GM12878 (cell line): Measurements from ENCODE around the gene UST. TPM values are rescaled to one million over a fixed set of nuclear protein-coding genes. Genes with fewer than 3 reads are reported as not detected.

Experiments used
- ATAC-seq: fragments of 200-7000 bp; cut with Tn5 transposase; 3 replicates; pipeline ENCODE4 v1.9.1; 2020; ENCODE audit warnings: mild to moderate bottlenecking, moderate library complexity
- BruUV-seq: library from RNA; stranded (reverse); fragments of 400-500 nt; replicated peaks from 2 replicates; lab custom pipeline; 2021; lab: Mats Ljungman, UMichigan
- CTCF ChIA-PET: fragments of 300-600 bp; sonication (Branson Sonifier 250); formaldehyde crosslinking; extraction: SDS; loops from one replicate; lab custom pipeline; 2021; ENCODE audit warnings: inconsistent platforms; lab: Yijun Ruan, JAX
- POLR2A ChIA-PET: fragments of 350-600 bp; formaldehyde crosslinking; extraction: SDS; loops from one replicate; lab custom pipeline; 2021; ENCODE audit warnings: inconsistent platforms; lab: Charles Lee
- RAD21 ChIA-PET: fragments of 300-600 bp; sonication (Branson Sonifier 250); formaldehyde crosslinking; loops from one replicate; lab custom pipeline; 2023; ENCODE audit warnings: antibody characterized with exemption; ENCODE audit not compliant: unreplicated experiment; lab: Charles Lee
- SMC1A ChIA-PET: fragments of 300-600 bp; sonication (Branson Sonifier 250); formaldehyde crosslinking; loops from one replicate; lab custom pipeline; 2023; ENCODE audit not compliant: unreplicated experiment, uncharacterized antibody; lab: Charles Lee
- DNase-seq: peaks from one replicate; pipeline ENCODE4 v3.0.0-alpha.2; 2011; ENCODE audit warnings: low read depth, low spot score
- FAIRE-seq: peaks from 3 replicates; lab custom pipeline; 2011; peaks lifted over from hg19 to GRCh38; lab: Jason Lieb, UNC
- H2AFZ ChIP-seq: 2 replicates; pipeline ENCODE4 v1.6.0; 2011; ENCODE audit warnings: low read depth, low read length, control low read depth; ENCODE audit not compliant: control insufficient read depth
- H3K27ac ChIP-seq: 2 replicates; pipeline ENCODE4 v1.5.1; 2011; ENCODE audit warnings: control low read depth; ENCODE audit not compliant: control insufficient read depth, insufficient read depth
- H3K27me3 ChIP-seq, 2 experiments: replicated peaks in 1 of 2; 2 replicates each; pipeline versions ENCODE4 v1.6.0 to v1.6.1; 2011; ENCODE audit warnings: low read length in 1 of 2; ENCODE audit not compliant: control insufficient read depth in 2 of 2, insufficient read depth in 2 of 2
- H3K36me3 ChIP-seq, 2 experiments: 2 replicates each; pipeline ENCODE4 v1.5.1; 2011; ENCODE audit warnings: low read length in 1 of 2; ENCODE audit not compliant: control insufficient read depth in 2 of 2, insufficient read depth in 2 of 2
- H3K4me1 ChIP-seq: 2 replicates; pipeline ENCODE4 v1.6.1; 2011; ENCODE audit warnings: mild to moderate bottlenecking, low read length, moderate library complexity, mixed read lengths; ENCODE audit not compliant: control insufficient read depth, insufficient read depth
- H3K4me2 ChIP-seq: 2 replicates; pipeline ENCODE4 v1.6.0; 2011; ENCODE audit warnings: control low read depth; ENCODE audit not compliant: control insufficient read depth, insufficient read depth
- H3K4me3 ChIP-seq: fragments of 200-600 bp; sonication (generic); 2 replicates; pipeline ENCODE4 v1.5.1; 2016
- H3K79me2 ChIP-seq: 2 replicates; pipeline ENCODE4 v1.6.0; 2011; ENCODE audit warnings: low read length; ENCODE audit not compliant: control insufficient read depth, insufficient read depth
- H3K9ac ChIP-seq: 2 replicates; pipeline ENCODE4 v1.8.0; 2011; ENCODE audit warnings: low read length, control low read depth, mixed read lengths; ENCODE audit not compliant: control insufficient read depth, insufficient read depth
- H3K9me3 ChIP-seq: replicated peaks from 3 replicates; pipeline ENCODE4 v1.5.1; 2011; ENCODE audit warnings: mild to moderate bottlenecking, low read length; ENCODE audit not compliant: control insufficient read depth, insufficient read depth
- H4K20me1 ChIP-seq: 2 replicates; pipeline ENCODE4 v1.6.0; 2011; ENCODE audit not compliant: control insufficient read depth, insufficient read depth
- ATF2 ChIP-seq: IDR thresholded peaks from 2 replicates; pipeline ENCODE4 v1.6.1; 2012; ENCODE audit warnings: low read length, inconsistent platforms
- BMI1 ChIP-seq: fragments of 450-650 bp; IDR thresholded peaks from 2 replicates; pipeline ENCODE4 v1.6.1; 2016; ENCODE audit warnings: mild to moderate bottlenecking, moderate library complexity, borderline replicate concordance
- CHD2 ChIP-seq: IDR thresholded peaks from 2 replicates; pipeline ENCODE4 v1.6.1; 2011; ENCODE audit warnings: low read depth, low read length, improper control_type of control experiment, borderline replicate concordance
- KDM1A ChIP-seq: fragments of 200-600 bp; sonication (generic); IDR thresholded peaks from 2 replicates; pipeline ENCODE4 v1.6.1; 2016; ENCODE audit warnings: borderline replicate concordance
- MAX ChIP-seq: IDR thresholded peaks from 2 replicates; pipeline ENCODE4 v1.6.1; 2012; ENCODE audit warnings: low read depth, low read length, improper control_type of control experiment
- NR2C1 ChIP-seq: fragments of 450-650 bp; IDR thresholded peaks from 2 replicates; pipeline ENCODE4 v1.6.1; 2017; ENCODE audit warnings: antibody characterized with exemption, mild to moderate bottlenecking, moderate library complexity
- PBX3 ChIP-seq: IDR thresholded peaks from 2 replicates; pipeline ENCODE4 v1.6.1; 2011; ENCODE audit warnings: mild to moderate bottlenecking, low read depth, low read length, moderate library complexity; ENCODE audit not compliant: insufficient replicate concordance
- RAD21 ChIP-seq: IDR thresholded peaks from 2 replicates; pipeline ENCODE4 v1.6.1; 2011; ENCODE audit warnings: mild to moderate bottlenecking, low read depth, low read length, moderate library complexity; ENCODE audit not compliant: insufficient read depth
- RAD51 ChIP-seq: fragments of 450-650 bp; IDR thresholded peaks from 2 replicates; pipeline ENCODE4 v1.6.1; 2016; ENCODE audit warnings: moderate library complexity, mild to moderate bottlenecking, inconsistent platforms
- RB1 ChIP-seq: fragments of 450-650 bp; formaldehyde crosslinking; IDR thresholded peaks from 2 replicates; pipeline ENCODE4 v1.6.1; 2017; ENCODE audit warnings: mild to moderate bottlenecking, borderline replicate concordance
- SMARCA5 ChIP-seq: fragments of 450-650 bp; IDR thresholded peaks from 2 replicates; pipeline ENCODE4 v1.6.1; 2017; ENCODE audit warnings: mild to moderate bottlenecking
- USF2 ChIP-seq: IDR thresholded peaks from 2 replicates; pipeline ENCODE4 v1.6.1; 2011; ENCODE audit warnings: low read depth, low read length, improper control_type of control experiment, borderline replicate concordance
- ZSCAN29 ChIP-seq: fragments of 450-650 bp; IDR thresholded peaks from 2 replicates; pipeline ENCODE4 v1.6.1; 2017; ENCODE audit warnings: mild to moderate bottlenecking, moderate library complexity
- WGBS: methylation state at CpG from one replicate; pipeline ENCODE4 v1.1.6; 2016; ENCODE audit warnings: low lambda C conversion rate; ENCODE audit not compliant: insufficient replicate concordance, insufficient coverage; ENCODE audit errors: missing lambda C conversion rate; 5-methylcytosine and 5-hydroxymethylcytosine counted together
- in situ Hi-C: fragments of 300-500 bp; cut with MboI; formaldehyde crosslinking; loops from 9 replicates; pipeline ENCODE4 v1.14.3; 2018; ENCODE audit warnings: mixed read lengths
- intact Hi-C: fragments of 100-400 bp; cut with micrococcal nuclease; formaldehyde crosslinking; loops from one replicate; pipeline ENCODE4 v1.14.2; 2022; ENCODE audit not compliant: unreplicated experiment
- polyA plus RNA-seq, 11 experiments: library from polyadenylated mRNA; depleted of rRNA in 4 of 11; unstranded in 6 of 11; stranded (reverse) in 5 of 11; fragments of >200 nt; fragmentation: Nextera tagmentation in 4 of 11; fragmentation: Illumina TruSeq in 1 of 11; extraction: Ambion mirVana in 4 of 11; extraction: Trizol in 1 of 11; gene quantifications; 1 replicate in 1 of 11; 2 replicates in 10 of 11; pipeline versions ENCODE4 v1.2.1 to v1.2.3, GENCODE V29; 2011 to 2016; ENCODE audit warnings: inconsistent platforms in 2 of 11, missing spikeins in 2 of 11, low read depth in 1 of 11
- total RNA-seq, 4 experiments: library from RNA; depleted of rRNA in 3 of 4; stranded (reverse); fragments of >200 nt in 3 of 4; fragmentation: Illumina TruSeq in 1 of 4; extraction: Trizol in 1 of 4; gene quantifications; 2 replicates each; pipeline versions ENCODE4 v1.2.1 to v1.2.3, GENCODE V29; 2013 to 2021
- TF ChIP-seq, protein P1 (sequence below): IDR thresholded peaks from 2 replicates; pipeline ENCODE4 v1.6.1; 2011; ENCODE audit warnings: borderline replicate concordance, low read depth, mild to moderate bottlenecking, moderate library complexity, mixed read lengths, low read length; ENCODE audit not compliant: insufficient read depth; ENCODE audit errors: extremely low read length
- TF ChIP-seq, protein P2 (sequence below): fragments of 450-650 bp; formaldehyde crosslinking; IDR thresholded peaks from 2 replicates; pipeline ENCODE4 v1.4.0; 2020; ENCODE audit warnings: mild to moderate bottlenecking, moderate library complexity

Gene UST
- total and polyA plus RNA-seq, 10 of the 15 experiments (the other 5 are each of a cell fraction or from before 2014, with no cell fraction given), result 0.74 to 43.3 (median 2.2) TPM

GRCh38 chr6:148925701-148926100 is 178.9 kb downstream of the UST start:
- intact Hi-C loops (no loop called here), in situ Hi-C loops (no loop called here)
- Histone ChIP-seq H3K79me2 (no peaks in the 10 kb centered on the region), H2AFZ (no peak overlapping the region), H3K27ac (no peak overlapping the region), H3K4me1 (no peaks in the 10 kb centered on the region), H3K4me3 (no peak overlapping the region), H3K36me3 (no peaks in the 10 kb centered on the region), H3K27me3 (no peaks in the 10 kb centered on the region; a peak in 1 of 4 replicates), H3K9me3 (no peaks in the 10 kb centered on the region), H4K20me1 (no peaks in the 10 kb centered on the region), H3K9ac (no peak overlapping the region), H3K4me2 (no peak overlapping the region)
- ChIA-PET CTCF (no interaction called here), POLR2A (no interaction called here), RAD21 (no interaction called here), SMC1A (interaction anchor here (1.3 kb wide), 1 partner anchor 13 kb away, joined by 4 read pairs; no protein-coding TSS in a partner anchor)
- DNase-seq, result no peak
- BruUV-seq, result no TSS peak
- FAIRE-seq, result no peak
- WGBS, result 63% methylated on average over 2 of the region's 2 CpGs
- no peak for ATAC-seq
- TF ChIP-seq BMI1 (no peak), RAD21 (no peak), ZSCAN29 (no peak), NR2C1 (no peak), RAD51 (no peak), PBX3 (no peak), ATF2 (no peak), RB1 (no peak), CHD2 (no peak), KDM1A (no peak), MAX (no peak), USF2 (no peak), SMARCA5 (no peak)
- TF ChIP-seq, protein P1, sequence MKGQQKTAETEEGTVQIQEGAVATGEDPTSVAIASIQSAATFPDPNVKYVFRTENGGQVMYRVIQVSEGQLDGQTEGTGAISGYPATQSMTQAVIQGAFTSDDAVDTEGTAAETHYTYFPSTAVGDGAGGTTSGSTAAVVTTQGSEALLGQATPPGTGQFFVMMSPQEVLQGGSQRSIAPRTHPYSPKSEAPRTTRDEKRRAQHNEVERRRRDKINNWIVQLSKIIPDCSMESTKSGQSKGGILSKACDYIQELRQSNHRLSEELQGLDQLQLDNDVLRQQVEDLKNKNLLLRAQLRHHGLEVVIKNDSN, result no peak
- TF ChIP-seq, protein P2, sequence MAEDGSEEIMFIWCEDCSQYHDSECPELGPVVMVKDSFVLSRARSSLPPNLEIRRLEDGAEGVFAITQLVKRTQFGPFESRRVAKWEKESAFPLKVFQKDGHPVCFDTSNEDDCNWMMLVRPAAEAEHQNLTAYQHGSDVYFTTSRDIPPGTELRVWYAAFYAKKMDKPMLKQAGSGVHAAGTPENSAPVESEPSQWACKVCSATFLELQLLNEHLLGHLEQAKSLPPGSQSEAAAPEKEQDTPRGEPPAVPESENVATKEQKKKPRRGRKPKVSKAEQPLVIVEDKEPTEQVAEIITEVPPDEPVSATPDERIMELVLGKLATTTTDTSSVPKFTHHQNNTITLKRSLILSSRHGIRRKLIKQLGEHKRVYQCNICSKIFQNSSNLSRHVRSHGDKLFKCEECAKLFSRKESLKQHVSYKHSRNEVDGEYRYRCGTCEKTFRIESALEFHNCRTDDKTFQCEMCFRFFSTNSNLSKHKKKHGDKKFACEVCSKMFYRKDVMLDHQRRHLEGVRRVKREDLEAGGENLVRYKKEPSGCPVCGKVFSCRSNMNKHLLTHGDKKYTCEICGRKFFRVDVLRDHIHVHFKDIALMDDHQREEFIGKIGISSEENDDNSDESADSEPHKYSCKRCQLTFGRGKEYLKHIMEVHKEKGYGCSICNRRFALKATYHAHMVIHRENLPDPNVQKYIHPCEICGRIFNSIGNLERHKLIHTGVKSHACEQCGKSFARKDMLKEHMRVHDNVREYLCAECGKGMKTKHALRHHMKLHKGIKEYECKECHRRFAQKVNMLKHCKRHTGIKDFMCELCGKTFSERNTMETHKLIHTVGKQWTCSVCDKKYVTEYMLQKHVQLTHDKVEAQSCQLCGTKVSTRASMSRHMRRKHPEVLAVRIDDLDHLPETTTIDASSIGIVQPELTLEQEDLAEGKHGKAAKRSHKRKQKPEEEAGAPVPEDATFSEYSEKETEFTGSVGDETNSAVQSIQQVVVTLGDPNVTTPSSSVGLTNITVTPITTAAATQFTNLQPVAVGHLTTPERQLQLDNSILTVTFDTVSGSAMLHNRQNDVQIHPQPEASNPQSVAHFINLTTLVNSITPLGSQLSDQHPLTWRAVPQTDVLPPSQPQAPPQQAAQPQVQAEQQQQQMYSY (CRISPR knock-in tag), result no peak
